Mesendoderm (in vitro differentiated cells): Measurements from ENCODE around the gene HDAC7.
"Not testable (repeated sequence)": the region's sequence is repeated elsewhere in the genome, so short reads cannot be mapped to it uniquely, and the experiment has no call there.

ENCODE experiments used
- DNase-seq: peaks from one replicate; pipeline ENCODE4 v3.0.0; 2013
- H2AK5ac ChIP-seq: 2 replicates; pipeline ENCODE4 v1.6.1; 2013; ENCODE audit warnings: low read length, inconsistent platforms
- H2BK120ac ChIP-seq: 2 replicates; pipeline ENCODE4 v1.6.1; 2013; ENCODE audit warnings: low read depth, mild to moderate bottlenecking, low read length, moderate library complexity, mixed read lengths
- H2BK15ac ChIP-seq: replicated peaks from 2 replicates; pipeline ENCODE4 v1.6.1; 2013; ENCODE audit warnings: low read depth, mild to moderate bottlenecking, moderate library complexity
- H2BK5ac ChIP-seq: 2 replicates; pipeline ENCODE4 v1.6.1; 2013; ENCODE audit warnings: low read length, inconsistent platforms
- H3K18ac ChIP-seq: 2 replicates; pipeline ENCODE4 v1.6.1; 2013; ENCODE audit warnings: mild to moderate bottlenecking, low read length, mixed read lengths
- H3K23ac ChIP-seq: one replicate; pipeline ENCODE4 v1.6.1; 2013; ENCODE audit warnings: low read length
- H3K27ac ChIP-seq: 2 replicates; pipeline ENCODE4 v1.5.1; 2013; ENCODE audit warnings: low read depth, mild to moderate bottlenecking, inconsistent platforms, low read length, moderate library complexity
- H3K27me3 ChIP-seq: 2 replicates; pipeline ENCODE4 v1.6.1; 2013; ENCODE audit warnings: low read length, control low read depth, mild to moderate bottlenecking, inconsistent platforms; ENCODE audit not compliant: insufficient read depth, poor library complexity
- H3K36me3 ChIP-seq: 2 replicates; pipeline ENCODE4 v1.6.1; 2013; ENCODE audit warnings: low read length, inconsistent platforms; ENCODE audit not compliant: control insufficient read depth, insufficient read depth
- H3K4ac ChIP-seq: one replicate; pipeline ENCODE4 v1.6.1; 2013; ENCODE audit warnings: low read depth, mild to moderate bottlenecking, low read length, moderate library complexity
- H3K4me1 ChIP-seq: 2 replicates; pipeline ENCODE4 v1.6.1; 2013; ENCODE audit warnings: low read depth, low read length, inconsistent platforms; ENCODE audit not compliant: control insufficient read depth
- H3K4me2 ChIP-seq: 2 replicates; pipeline ENCODE4 v1.6.1; 2013; ENCODE audit warnings: low read length
- H3K4me3 ChIP-seq: 2 replicates; pipeline ENCODE4 v1.5.1; 2013; ENCODE audit warnings: mild to moderate bottlenecking, low read length
- H3K56ac ChIP-seq: one replicate; pipeline ENCODE4 v1.6.1; 2013; ENCODE audit warnings: low read length
- H3K79me1 ChIP-seq: 2 replicates; pipeline ENCODE4 v1.6.1; 2013; ENCODE audit warnings: low read length, inconsistent platforms
- H3K79me2 ChIP-seq: 2 replicates; pipeline ENCODE4 v1.6.1; 2013; ENCODE audit warnings: mild to moderate bottlenecking, low read length; ENCODE audit not compliant: control insufficient read depth, insufficient read depth
- H3K9ac ChIP-seq: 2 replicates; pipeline ENCODE4 v1.6.1; 2013; ENCODE audit warnings: low read length, inconsistent platforms
- H4K5ac ChIP-seq: one replicate; pipeline ENCODE4 v1.6.1; 2013; ENCODE audit warnings: low read length
- H4K8ac ChIP-seq: one replicate; pipeline ENCODE4 v1.6.1; 2013; ENCODE audit warnings: low read depth, mild to moderate bottlenecking, control low read depth, low read length, moderate library complexity
- WGBS: extraction: QIAGEN DNeasy Blood & Tissue Kit; methylation state at CpG from one replicate; pipeline ENCODE4 v1.1.7; 2013; ENCODE audit warnings: low lambda C conversion rate, missing lambda C conversion rate; ENCODE audit not compliant: insufficient coverage; ENCODE audit errors: extremely low coverage; 5-methylcytosine and 5-hydroxymethylcytosine counted together

The HDAC7 gene

GRCh38 chr12:47816403-47817271, 3.1 kb downstream of the HDAC7 start:
- Histone ChIP-seq H3K4me1 (peaks cover 57% of the 10 kb centered on the region), H3K23ac (no peak overlapping the region)
- DNase-seq, result peak; percentile 56

GRCh38 chr12:47815447-47815846, 4.3 kb downstream of the HDAC7 start:
- not testable (repeated sequence) for H3K36me3 ChIP-seq, H3K27me3 ChIP-seq, H3K23ac ChIP-seq, H3K4me3 ChIP-seq, H3K9ac ChIP-seq, H3K4me2 ChIP-seq, H2AK5ac ChIP-seq, H2BK5ac ChIP-seq, H3K18ac ChIP-seq, H3K27ac ChIP-seq, H4K8ac ChIP-seq, H3K56ac ChIP-seq, H2BK15ac ChIP-seq, H4K5ac ChIP-seq, H3K4ac ChIP-seq, H2BK120ac ChIP-seq, DNase-seq
- no CpG with 5 or more reads among the region's 5 CpGs for WGBS
- Histone ChIP-seq H3K79me2 (peaks cover 84% of the 10 kb centered on the region), H3K79me1 (peaks cover 34% of the 10 kb centered on the region), H3K4me1 (peaks cover 61% of the 10 kb centered on the region)

More at GRCh38 chr12:47816403-47817271, 3.1 kb downstream of the HDAC7 start:
- H2AK5ac ChIP-seq, result no peak overlapping the region
- H3K18ac ChIP-seq, result peak overlapping the region; percentile 35
- H2BK120ac ChIP-seq, result no peak overlapping the region
- no peak overlapping the region for H3K4me3 ChIP-seq
- peak overlapping the region; percentile 15 for H3K4me2 ChIP-seq
- peak overlapping the region; percentile 4 for H3K27ac ChIP-seq
- no CpG with 5 or more reads among the region's 12 CpGs for WGBS
- H3K9ac ChIP-seq, result peak overlapping the region; percentile 91
- H2BK15ac ChIP-seq, result no peak overlapping the region
- H3K27me3 ChIP-seq, result no peaks in the 10 kb centered on the region
- H2BK5ac ChIP-seq, result no peak overlapping the region
- no peak overlapping the region for H3K4ac ChIP-seq
- peaks cover 72% of the 10 kb centered on the region for H3K79me2 ChIP-seq
- H3K36me3 ChIP-seq, result no peaks in the 10 kb centered on the region
- H3K56ac ChIP-seq, result peak overlapping the region; percentile 61
- no peak overlapping the region for H4K8ac ChIP-seq
- H4K5ac ChIP-seq, result no peak overlapping the region
- H3K79me1 ChIP-seq, result peaks cover 30% of the 10 kb centered on the region

- H3K9ac ChIP-seq, result peak overlapping the region; percentile 26
- H2BK5ac ChIP-seq, result no peak overlapping the region
- no peak for DNase-seq
- H3K4me2 ChIP-seq, result no peak overlapping the region
- peak overlapping the region; percentile 79 for H3K27ac ChIP-seq
- peak overlapping the region; percentile 56 for H3K56ac ChIP-seq
- no peak overlapping the region for H3K18ac ChIP-seq
- peaks cover 89% of the 10 kb centered on the region for H3K79me2 ChIP-seq
- H3K4ac ChIP-seq, result no peak overlapping the region
- no peak overlapping the region for H4K8ac ChIP-seq
- H3K79me1 ChIP-seq, result peaks cover 36% of the 10 kb centered on the region
- H4K5ac ChIP-seq, result no peak overlapping the region
- no CpG with 5 or more reads among the region's 3 CpGs for WGBS
- H3K4me1 ChIP-seq, result peaks cover 62% of the 10 kb centered on the region
- no peaks in the 10 kb centered on the region for H3K36me3 ChIP-seq
- no peak overlapping the region for H2BK15ac ChIP-seq
- H2BK120ac ChIP-seq, result no peak overlapping the region
- H3K23ac ChIP-seq, result peak overlapping the region; percentile 90
- no peak overlapping the region for H3K4me3 ChIP-seq
- H3K27me3 ChIP-seq, result no peaks in the 10 kb centered on the region
- H2AK5ac ChIP-seq, result no peak overlapping the region
Measured at GRCh38 chr12:47814539-47815170, 5.0 kb downstream of the HDAC7 start.

- Histone ChIP-seq H3K56ac (peak overlapping the region; percentile 56), H3K27me3 (no peaks in the 10 kb centered on the region), H3K18ac (peak overlapping the region; percentile 75), H3K4me2 (peak overlapping the region; percentile 14), H3K36me3 (no peaks in the 10 kb centered on the region), H2BK15ac (no peak overlapping the region), H3K4me3 (no peak overlapping the region), H2BK5ac (peak overlapping the region; percentile 1), H4K8ac (no peak overlapping the region), H3K9ac (peak overlapping the region; percentile 42), H3K4ac (peak overlapping the region; percentile 90), H3K79me2 (peaks cover 89% of the 10 kb centered on the region), H3K4me1 (peaks cover 64% of the 10 kb centered on the region), H3K27ac (peak overlapping the region; percentile 79), H2AK5ac (no peak overlapping the region), H3K79me1 (peaks cover 37% of the 10 kb centered on the region), H3K23ac (no peak overlapping the region), H4K5ac (no peak overlapping the region), H2BK120ac (peak overlapping the region; percentile 21)
- whole genome bisulfite sequencing, result no CpG with 5 or more reads among the region's 9 CpGs
- peak; percentile 89 for DNase-seq
Measured at GRCh38 chr12:47813511-47814196, 6.0 kb downstream of the HDAC7 start.

GRCh38 chr12:47812797-47813510, 6.7 kb downstream of the HDAC7 start:
- Histone ChIP-seq H4K8ac (no peak overlapping the region), H3K27me3 (no peaks in the 10 kb centered on the region), H3K23ac (no peak overlapping the region), H2AK5ac (no peak overlapping the region), H3K4ac (peak overlapping the region; percentile 90), H3K9ac (peak overlapping the region; percentile 51), H3K18ac (peak overlapping the region; percentile 75), H2BK120ac (peak overlapping the region; percentile 21), H4K5ac (no peak overlapping the region), H3K4me3 (no peak overlapping the region), H3K4me1 (peaks cover 59% of the 10 kb centered on the region), H2BK5ac (peak overlapping the region; percentile 25), H3K36me3 (no peaks in the 10 kb centered on the region), H3K4me2 (peak overlapping the region; percentile 49), H3K56ac (peak overlapping the region; percentile 59), H3K27ac (peak overlapping the region; percentile 79), H3K79me2 (peaks cover 89% of the 10 kb centered on the region), H3K79me1 (peaks cover 31% of the 10 kb centered on the region), H2BK15ac (no peak overlapping the region)
- DNase-seq, result peak; percentile 97
- WGBS, result no CpG with 5 or more reads among the region's 37 CpGs
